Smooth muscle cell of the brain vasculature (primary cell): ENCODE results near the gene C19orf38.
"Not testable (repeated sequence)": the region's sequence is repeated elsewhere in the genome, so short reads cannot be mapped to it uniquely, and the experiment has no call there.

Experiments used
- DNase-seq: peaks from one replicate; pipeline ENCODE4 v3.0.0-alpha.2; 2012; ENCODE audit warnings: low read depth, low spot score

C19orf38 gene

DNA sequence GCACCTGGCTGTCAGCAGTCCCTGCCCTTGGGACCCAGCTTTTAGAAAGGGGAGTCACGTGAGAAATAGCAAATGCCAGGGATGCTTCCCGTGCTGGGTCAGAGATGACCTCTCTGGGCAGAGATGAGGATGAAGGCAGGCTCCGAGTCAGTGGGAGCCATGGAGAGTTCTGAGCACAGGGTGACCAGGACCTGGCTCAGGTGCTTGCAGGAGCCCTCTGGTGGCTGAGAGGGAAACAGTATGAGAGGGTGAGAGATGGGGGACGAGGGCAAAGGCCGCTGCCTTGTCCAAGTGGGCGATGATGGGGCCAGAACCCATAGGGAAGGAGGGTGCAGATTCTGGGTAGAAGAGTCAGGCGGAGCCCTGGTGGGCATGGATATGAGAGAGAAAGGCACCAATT lies 28.0 kb upstream of the C19orf38 start:
- no peak for DNase-seq

DNA sequence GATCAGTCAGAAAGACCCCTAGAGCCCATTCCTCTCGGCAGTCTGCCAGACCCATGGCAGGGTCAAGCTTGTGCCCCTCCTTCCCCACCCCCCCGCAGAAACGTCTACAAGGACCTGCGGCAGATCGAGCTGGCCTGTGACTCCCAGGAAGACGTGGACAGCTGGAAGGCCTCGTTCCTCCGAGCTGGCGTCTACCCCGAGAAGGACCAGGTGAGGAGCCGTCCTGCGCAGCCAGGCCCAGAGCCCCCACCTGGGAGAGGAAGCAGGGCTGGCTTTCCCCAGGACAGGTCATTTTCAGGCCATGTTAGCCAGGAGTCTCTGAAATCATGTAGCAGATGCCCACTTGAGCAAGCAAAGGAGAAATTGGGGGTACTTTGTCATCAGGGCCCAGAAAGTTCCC lies 24.5 kb upstream of the C19orf38 start:
- DNase-seq, result no peak

DNA sequence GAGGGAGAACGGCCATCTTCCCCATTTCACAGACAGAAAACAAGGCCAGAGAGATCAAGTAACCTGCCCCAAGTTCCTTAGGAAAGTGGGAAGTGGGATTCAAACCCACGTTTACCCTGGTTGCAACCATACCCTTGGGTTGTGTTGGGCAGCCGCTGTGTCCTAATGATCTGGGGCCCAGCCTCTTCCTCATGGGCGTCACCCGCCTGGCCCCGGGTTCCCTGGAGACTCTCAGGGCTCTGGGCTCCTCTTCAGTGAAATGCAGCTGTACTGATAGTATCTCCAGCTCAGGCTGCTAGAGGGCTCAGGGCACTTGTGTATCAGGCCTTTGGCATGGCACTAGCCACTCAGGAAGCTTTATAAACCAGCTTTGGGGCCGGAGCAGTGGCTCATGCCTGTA lies 22.0 kb upstream of the C19orf38 start:
- DNase-seq, result no peak

DNA sequence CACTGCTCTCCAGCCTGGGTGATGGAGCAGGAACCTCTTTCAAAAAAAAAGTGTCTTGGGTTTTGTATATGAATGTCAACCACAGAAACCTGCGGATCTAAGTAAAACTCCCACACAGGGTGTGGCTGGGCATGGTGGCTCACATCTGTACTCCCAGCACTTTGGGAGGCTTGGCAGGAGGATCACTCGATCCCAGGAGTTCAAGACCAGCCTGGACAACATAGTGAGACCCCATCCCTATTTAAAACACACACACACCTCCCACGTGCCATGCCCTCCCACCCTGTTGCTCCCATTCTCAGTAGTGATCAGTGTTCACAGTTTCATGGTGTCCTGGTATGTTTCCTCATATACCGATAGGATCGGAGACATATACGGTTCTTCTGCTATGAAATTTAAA lies 21.4 kb upstream of the C19orf38 start:
- no peak for DNase-seq

DNA sequence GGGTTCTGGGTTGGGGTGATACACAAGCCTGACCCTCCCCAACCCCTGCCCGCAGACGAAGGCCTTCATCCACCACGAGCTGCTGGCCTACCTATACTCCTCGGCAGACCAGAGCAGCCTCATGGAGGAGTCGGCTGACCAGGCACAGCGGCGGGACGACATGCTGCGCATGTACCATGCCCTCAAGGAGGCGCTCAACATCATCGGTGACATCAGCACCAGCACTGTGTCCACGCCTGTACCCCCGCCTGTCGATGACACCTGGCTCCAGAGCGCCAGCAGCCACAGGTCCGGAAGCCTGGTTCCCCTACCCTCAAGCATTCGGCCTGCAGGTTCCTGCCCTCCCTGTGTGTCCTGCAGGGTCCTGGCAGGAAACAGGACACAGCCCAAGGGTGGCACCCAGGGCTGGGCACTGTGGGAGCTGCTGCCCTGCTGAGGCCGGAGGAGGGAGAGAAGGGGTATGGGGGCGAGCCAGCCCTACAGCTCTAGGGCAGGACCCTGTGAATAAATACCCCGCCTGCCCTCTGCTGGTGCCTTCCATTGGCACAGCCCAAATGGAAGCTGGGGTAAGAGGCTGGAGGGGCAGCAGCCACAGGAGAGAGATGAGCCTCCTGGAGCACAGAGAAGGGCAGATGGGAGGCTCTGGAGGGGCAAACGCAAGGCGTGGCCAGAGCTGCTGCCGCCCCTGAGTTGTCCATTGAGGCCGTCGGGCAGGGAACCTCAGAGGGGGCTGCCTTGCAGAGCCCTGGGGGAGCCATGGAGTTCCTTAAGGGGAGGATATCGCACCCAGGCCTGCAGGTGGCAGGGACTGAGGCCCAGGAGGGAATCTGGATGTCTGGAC lies 19.0 kb upstream of the C19orf38 start:
- DNase-seq, result no peak

DNA sequence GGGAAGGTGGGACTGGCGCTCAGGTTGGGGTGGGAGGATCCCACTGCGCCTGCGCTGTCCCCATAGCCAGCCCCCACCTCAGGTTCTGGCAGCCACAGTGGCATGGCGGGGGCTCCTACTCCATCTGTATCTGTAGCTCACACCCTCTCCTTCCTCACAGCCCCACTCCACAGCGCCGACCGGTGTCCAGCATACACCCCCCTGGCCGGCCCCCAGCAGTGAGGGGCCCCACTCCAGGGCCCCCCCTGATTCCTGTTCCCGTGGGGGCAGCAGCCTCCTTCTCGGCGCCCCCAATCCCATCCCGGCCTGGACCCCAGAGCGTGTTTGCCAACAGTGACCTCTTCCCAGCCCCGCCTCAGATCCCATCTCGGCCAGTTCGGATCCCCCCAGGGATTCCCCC lies 18.2 kb upstream of the C19orf38 start:
- no peak for DNase-seq

DNA sequence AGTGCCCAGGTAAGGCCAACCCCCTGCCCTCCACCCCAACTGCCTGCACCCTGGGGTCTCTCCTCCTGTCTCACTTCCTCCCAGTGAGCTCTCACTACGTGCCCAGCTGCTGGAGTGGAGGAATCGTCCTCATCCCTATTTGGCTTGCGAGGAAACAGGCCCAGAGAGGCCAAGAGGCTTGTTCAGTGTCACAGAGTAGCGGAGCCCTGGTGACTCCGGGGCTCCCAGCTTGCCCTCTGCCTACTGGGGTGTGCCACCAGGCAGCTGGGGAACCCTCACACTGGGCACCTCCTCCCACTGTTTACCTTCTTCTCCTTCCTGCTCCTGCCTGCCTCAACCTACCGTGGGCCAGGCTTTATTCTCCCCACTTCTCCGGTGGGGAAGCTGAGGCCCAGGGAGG lies 17.8 kb upstream of the C19orf38 start:
- DNase-seq, result no peak

DNA sequence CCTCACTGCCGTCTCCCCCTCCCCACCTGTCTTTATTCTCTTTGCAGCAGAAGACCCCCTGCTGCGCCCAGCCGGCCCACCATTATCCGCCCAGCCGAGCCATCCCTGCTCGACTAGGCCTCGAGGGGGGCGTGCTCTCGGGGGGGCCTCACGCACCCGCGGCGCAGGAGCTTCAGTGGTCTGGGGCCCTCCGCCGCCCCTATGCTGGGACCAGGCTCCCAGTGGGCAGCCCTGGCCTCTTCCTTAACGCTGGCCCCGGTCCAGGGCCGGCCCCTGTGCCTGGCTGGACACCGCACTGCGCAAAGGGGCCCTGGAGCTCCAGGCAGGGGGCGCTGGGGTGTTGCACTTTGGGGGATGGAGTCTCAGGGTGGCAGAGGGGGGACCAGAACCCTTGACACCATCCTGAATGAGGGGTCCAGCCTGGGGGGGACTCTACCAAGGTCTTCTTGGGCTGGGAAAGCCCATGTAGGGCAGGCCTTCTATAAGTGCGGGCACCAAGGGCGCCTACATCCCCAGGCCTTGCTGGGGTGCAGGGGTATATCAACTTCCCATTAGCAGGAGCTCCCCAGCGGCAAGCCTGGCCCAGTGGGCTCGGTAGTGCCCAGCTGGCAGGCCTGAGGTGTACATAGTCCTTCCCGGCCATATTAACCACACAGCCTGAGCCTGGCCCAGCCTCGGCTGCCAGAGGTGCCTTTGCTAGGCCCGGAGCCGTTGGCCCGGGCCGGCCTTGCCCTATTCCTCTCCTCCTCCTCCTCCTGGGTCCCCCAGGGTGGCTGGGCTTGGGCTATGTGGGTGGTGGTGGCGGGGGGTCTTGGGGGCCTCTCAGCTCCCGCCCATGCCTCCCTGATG lies 17.1 kb upstream of the C19orf38 start:
- no peak for DNase-seq

DNA sequence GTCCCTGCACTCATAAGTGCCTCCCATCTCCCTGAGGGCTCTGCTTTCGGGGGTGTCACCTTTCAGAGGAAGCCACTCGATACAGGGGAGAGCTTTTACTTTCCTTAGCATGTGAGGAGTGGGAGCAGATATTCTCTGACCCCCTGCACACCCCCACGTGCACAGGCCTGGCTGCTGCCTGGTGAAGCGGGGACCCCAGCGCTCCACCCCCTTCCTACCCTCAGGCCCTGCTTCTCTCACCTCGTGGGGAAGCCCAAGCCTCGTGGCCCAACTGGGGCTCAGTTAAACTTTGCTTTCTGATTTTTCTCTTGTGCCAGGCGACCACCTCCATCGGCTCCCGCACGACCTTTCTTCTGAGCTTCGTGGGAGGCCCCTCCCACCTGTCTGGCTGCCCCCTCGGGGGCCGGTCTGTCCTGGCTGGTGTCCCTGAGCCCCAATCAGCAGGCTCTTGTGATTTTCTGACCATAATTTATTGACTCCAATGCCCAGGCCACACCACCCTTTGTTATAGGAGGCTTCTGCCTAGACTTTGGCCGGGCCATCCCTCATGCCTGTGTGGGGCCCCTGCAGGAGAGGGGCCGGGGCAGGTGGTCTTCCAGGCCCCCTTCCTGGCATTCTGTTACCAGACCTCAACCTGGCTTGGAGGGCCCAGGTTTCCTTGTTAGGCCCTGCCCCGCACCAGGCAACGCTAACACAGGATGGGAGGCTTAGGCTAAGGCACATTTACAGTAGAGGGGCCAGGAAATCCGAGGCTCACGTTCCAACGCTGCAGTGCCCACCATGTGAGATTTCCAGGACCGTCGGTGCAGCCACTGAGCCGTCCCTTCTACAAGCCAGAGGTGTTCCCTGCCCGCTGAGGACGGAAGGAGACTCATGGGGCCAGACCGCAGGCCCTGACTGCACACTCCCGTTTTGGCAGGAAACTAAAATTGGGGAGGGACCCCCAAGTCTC lies 16.0 kb upstream of the C19orf38 start:
- no peak for DNase-seq

DNA sequence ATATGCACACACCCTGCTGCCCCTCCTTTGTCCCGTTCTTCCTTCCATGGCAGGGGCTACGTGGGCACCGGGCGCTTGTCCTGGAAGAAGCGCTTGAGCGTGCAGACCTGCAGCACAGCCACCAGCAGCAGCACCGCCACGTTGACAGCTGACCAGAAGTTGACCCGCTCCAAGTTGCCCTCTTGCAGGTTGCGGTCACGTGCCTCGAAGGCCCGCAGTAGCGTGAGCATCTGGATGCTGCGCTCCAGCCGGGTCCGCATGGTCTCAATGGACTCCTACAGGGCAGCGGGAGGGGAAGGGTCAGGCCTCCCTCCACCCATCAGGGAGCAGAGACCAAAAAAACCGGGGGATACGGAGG lies 15.3 kb upstream of the C19orf38 start:
- no peak for DNase-seq

DNA sequence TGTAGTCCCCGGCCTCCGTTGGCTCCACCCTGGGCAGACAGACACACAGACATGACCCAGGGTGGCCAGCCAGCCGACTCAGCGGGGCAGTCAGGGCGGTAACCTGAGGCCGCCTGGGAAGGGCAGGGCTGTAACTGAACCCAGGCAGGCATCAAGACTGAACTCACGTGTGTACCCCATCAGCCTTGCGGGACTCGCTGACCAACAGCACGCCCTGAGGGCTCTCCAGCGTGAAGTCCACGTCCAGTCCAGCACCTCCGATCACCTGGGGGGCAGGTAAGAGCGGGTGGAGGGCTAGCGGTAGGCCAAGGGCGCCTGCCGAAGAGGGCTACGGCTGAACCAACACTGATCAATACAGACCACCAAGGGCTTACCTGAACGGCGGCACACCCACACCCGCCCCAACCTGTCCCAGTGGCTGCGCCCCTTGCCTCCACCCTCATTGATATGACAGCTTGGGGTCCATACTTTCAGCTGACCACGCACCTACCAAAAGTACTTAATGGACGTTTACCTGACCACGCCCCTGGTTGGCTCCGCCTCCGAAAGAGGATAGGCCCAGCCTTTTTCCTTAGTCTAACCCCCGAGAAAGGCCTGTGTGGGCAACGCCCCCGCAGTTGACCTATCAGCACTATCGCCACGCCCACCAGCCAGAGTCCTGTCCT lies 13.0 kb upstream of the C19orf38 start:
- DNase-seq, result peak; percentile 96

DNA sequence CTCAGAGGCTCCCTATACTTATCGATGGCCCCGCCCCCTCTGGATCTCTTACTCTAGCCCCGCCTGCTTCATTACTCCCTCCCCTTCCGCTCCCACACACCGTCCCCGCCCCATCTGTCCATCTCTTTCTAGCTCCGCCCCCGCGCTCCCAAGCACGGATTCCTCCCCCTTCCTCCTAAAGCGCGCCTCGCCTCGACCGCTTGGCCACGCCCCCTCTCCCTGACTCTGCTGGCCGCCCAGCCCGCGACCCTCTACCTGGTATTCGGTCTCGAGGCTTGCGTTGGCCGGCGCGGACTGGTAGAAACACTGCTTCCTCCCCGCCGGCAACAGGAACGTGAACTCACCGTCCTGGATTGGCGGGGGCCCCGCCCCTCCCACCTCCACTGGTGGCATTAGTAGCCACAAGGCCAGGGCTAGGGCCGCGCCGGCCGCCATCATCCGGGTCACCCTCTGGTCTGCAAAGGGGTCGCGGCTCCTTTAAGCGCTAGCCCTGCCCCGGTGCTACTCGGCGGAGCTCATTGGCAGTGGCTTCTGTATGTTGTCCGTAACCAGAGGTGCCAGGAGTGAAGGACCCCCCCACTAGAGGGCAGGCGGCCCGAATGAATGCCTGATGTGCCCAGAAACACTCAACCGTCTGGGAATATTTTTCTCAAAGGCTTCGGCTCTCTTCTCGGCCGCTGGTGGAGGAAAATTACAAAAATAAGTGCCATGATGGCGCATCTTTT lies 12.3 kb upstream of the C19orf38 start, which contains the start of gene TMED1:
TMED1 (minus strand) TSS at position 459 of the 725 bp plus-strand sequence; CDS start at position 438, 21 bp downstream.
- DNase-seq, result peak; percentile 89

DNA sequence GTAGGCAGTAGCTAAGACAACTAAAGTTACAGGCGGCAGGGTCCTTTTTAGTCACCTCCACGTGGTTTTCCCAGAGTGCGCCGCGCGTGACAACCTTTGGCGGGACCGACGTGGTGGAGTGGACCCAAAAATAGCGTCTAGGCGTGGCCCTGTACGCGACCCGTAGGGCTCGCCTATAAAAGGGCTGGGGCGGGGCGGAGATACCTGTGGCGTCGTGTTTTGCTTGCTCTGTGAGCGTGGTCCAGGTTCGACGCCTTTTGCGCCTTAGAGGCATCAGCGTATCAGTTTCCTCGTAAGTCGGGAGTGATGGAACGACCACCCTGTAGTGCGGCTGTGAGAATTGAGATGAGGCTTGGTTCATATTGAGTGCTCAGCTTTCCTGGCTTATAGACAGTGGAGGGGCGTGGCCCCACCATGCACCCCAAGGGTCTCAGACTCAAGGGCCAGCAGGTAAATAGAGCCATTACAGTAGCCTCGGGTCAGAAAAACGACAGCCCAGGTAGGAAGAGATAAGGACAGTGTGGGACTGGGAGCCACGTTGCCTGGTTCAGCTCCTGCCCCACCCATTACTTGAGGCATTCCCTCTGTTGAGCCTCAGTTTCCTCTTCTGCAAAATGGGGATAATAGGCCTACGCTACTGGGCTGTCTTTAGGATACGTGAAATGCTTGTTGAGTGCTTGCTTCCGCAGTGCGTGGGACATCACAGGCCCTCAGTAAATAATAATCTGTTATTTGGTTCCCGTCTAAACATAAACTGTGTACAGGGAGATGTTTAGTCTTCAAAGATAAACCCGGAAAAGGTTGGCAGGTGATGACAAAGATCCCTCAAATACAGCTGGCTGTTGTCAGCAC lies 11.5 kb upstream of the C19orf38 start:
- DNase-seq, result no peak

DNA sequence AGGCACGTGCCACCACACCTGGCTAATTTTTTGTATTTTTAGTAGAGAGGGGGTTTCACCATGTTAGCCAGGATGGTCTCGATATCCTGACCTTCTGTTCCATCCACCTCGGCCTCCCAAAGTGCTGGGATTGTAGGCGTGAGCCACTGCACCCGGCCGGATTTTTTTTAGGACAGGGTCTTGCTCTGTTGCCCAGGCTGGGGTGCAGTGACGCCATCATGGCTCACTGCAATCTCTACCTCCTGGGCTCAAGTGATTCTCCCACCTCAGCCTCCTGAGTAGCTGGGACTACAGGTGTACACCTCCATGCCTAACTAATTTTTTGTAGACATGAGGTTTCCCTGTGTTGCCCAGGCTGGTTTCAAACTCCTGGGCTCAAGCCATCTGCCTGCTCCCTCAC lies 10.6 kb upstream of the C19orf38 start:
- not testable (repeated sequence) for DNase-seq

DNA sequence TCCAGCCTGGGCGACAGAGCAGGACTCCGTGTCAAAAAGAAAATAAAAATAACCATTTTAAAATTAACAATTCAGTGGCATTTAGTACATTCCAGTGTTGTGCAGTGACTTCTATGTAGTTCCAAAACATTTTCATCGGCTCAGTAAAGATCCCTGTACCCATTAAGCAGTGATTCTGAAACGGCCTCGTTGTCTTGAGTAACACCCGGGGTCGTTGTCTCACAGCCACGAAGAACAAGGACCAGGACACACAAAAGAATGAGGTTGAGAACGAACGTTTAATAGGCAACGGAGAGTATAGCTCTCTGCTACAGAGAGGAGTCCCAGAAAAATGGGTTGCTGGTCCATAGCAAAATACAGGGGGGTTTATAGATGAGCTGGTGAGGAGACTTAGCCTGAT lies 9.8 kb upstream of the C19orf38 start:
- no peak for DNase-seq

DNA sequence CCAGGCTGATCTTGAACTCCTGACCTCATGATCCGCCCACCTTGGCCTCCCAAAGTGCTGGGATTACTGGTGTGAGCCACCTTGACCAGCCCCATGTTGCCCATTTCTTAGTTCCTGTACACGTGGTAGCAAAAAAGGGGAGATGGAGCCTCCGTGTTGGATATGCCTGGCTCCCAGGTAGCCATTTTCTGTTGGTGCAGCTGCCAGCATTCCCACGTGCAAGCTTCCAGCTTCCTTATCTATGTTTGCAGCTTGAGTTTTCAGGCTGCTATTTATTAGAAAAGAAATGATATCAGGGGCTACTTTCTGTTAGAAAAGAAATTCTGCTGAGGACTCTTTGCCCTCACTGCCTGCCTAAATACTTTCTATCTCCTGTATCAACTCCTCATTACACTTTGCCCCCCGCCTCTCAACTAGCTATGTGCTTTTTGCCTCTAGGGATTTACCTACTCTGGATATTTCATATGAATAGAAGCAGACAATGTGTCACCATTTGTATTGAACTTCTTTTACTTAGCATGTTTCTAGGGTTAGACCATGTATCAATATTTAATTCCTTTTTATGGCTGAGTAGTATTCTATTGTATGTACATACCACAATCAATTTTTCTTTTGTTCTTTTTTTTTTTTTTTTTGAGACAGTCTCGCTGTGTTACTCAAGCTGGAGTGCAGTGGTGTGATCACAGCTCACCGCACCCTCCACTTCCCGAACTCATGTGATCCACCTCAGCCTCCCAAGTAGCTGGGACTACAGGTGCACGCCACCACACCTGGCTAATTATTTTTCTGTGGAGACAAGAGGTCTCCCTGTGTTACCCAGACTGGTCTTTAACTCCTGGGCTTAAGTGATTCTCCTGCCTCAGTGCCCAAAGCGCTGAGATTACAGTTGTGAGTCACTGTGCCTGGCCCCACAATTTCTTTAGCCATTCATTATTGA lies 8.8 kb upstream of the C19orf38 start:
- no peak for DNase-seq

DNA sequence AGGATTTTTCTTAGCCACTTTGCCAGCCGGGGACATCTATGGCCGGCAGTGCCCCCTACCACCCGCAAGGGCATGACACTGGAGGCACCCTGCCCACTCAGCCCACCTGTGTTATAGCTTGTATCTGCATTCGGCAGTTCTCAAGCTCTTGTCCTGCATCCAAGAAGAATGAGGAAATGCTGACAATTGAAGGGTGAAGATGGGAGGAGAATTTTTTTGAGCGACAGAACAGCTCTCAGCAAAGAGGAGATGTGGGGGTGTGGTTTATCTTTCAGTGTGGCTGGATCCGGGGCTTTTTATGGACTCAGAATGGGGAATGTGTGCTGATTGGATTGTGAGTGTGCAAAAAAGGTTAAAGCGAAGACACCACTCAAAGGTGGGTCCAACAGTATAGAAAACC lies 5.4 kb upstream of the C19orf38 start:
- no peak for DNase-seq

DNA sequence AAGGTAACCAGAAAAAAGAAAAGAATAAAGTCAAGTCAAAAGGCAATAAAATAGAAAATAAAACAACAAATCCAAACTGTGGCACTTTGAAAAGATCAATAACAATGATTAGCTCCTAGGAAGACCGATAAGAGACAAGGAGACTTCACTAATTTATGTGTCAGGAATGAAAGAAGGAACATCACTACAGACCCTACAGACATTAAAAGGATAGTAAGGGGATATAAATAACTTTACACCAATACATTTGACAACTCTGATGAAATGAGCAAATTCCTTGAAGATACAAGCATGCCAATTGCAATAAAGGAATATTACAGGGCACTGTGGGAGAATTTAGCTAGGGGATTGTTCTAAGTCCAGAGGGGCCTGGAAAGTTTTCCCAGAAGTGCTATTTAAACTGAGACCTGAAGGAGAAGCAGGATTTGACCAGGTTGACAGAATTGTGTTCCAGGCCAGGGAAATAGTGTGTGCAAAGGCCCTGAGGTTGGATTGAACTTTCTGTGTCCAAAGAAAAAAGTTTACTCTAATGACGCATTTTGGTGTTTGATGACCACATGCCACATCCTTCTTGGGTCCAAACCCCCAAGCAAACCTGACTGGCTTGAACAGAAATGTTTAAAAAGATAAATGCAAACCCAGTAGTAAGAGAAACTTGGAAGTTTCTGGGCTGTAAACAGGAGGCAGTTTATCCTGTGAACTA lies 1.6 kb upstream of the C19orf38 start:
- DNase-seq, result no peak
